Transverse colon (tissue), 4 donors: ENCODE results near the gene COG5.

Experiments
- CTCF ChIP-seq, 5 experiments: fragments of 200-600 bp in 3 of 5; fragments of 450-650 bp in 2 of 5; sonication (generic) in 3 of 5; IDR thresholded peaks; 1 replicate in 2 of 5; 2 replicates in 3 of 5; pipeline ENCODE4 v1.5.1; 2016 to 2017; ENCODE audit warnings: antibody characterized with exemption in 5 of 5, inconsistent platforms in 3 of 5, mild to moderate bottlenecking in 2 of 5, moderate library complexity in 1 of 5
- EP300 ChIP-seq: sonication (generic); formaldehyde crosslinking; IDR thresholded peaks from one replicate; pipeline ENCODE4 v1.6.1; 2017; ENCODE audit warnings: antibody characterized with exemption, low read depth
- POLR2AphosphoS5 ChIP-seq, 3 donors: sonication (generic); formaldehyde crosslinking; IDR thresholded peaks; one replicate each; pipeline ENCODE4 v1.6.1; 2016; ENCODE audit warnings: antibody characterized with exemption in 3 of 3

GRCh38 chr7:107584716-107585115, 21.0 kb upstream of the COG5 start:
- TF ChIP-seq CTCF (IDR thresholded peaks at IDR 0.05) = no peak
- no peak for TF ChIP-seq EP300
- TF ChIP-seq POLR2AphosphoS5 (IDR thresholded peaks at IDR 0.05) = no peak
